OCI-LY7 (cell line): ENCODE results near the gene DEPDC7. TPM values are rescaled to one million over a fixed set of nuclear protein-coding genes. Genes with fewer than 3 reads are reported as not detected.

Experiments
- BruUV-seq: library from RNA; stranded (reverse); fragments of 400-500 nt; replicated peaks from 2 replicates; lab custom pipeline; 2021; lab: Mats Ljungman, UMichigan
- CTCF ChIA-PET: fragments of 300-600 bp; sonication (Branson Sonifier 250); formaldehyde crosslinking; loops from one replicate; lab custom pipeline; 2022; ENCODE audit warnings: antibody characterized with exemption; ENCODE audit not compliant: unreplicated experiment; lab: Charles Lee
- POLR2A ChIA-PET: fragments of 300-600 bp; sonication (Branson Sonifier 250); formaldehyde crosslinking; loops from one replicate; lab custom pipeline; 2022; ENCODE audit warnings: antibody characterized with exemption; lab: Charles Lee
- DNase-seq: peaks from one replicate; pipeline ENCODE4 v3.0.0-alpha.2; 2015; ENCODE audit warnings: low spot score
- H2AFZ ChIP-seq: fragments of 200-600 bp; sonication (generic), shearing (Covaris generic); 2 replicates; pipeline ENCODE4 v1.6.1; 2014; ENCODE audit warnings: mild to moderate bottlenecking, antibody characterized with exemption, low read length, moderate library complexity
- H3K27ac ChIP-seq: fragments of 200-600 bp; sonication (generic); 2 replicates; pipeline ENCODE4 v1.5.1; 2014; ENCODE audit warnings: mixed run types, low read depth, mild to moderate bottlenecking, moderate library complexity, low read length, inconsistent platforms; ENCODE audit not compliant: poor library complexity, severe bottlenecking
- H3K36me3 ChIP-seq: fragments of 200-600 bp; sonication (generic); 2 replicates; pipeline ENCODE4 v1.6.1; 2014; ENCODE audit warnings: mild to moderate bottlenecking, antibody characterized with exemption, low read length, moderate library complexity, mixed read lengths; ENCODE audit not compliant: insufficient read depth
- H3K4me1 ChIP-seq: fragments of 200-600 bp; sonication (generic); 2 replicates; pipeline ENCODE4 v1.5.1; 2014; ENCODE audit warnings: mild to moderate bottlenecking, low read length; ENCODE audit not compliant: insufficient read depth, poor library complexity, severe bottlenecking
- H3K4me2 ChIP-seq: fragments of 200-600 bp; sonication (generic); 2 replicates; pipeline ENCODE4 v1.6.1; 2014; ENCODE audit warnings: mild to moderate bottlenecking, low read length
- H3K4me3 ChIP-seq: fragments of 200-600 bp; sonication (generic); 2 replicates; pipeline ENCODE4 v1.5.1; 2014; ENCODE audit warnings: mild to moderate bottlenecking, low read depth, low read length; ENCODE audit not compliant: poor library complexity, severe bottlenecking
- H3K79me2 ChIP-seq: fragments of 200-600 bp; sonication (generic); 2 replicates; pipeline ENCODE4 v1.6.1; 2016; ENCODE audit warnings: low read depth, mild to moderate bottlenecking, low read length, moderate library complexity, mixed read lengths; ENCODE audit not compliant: insufficient read depth
- H3K9me2 ChIP-seq: fragments of 200-600 bp; sonication (generic); 2 replicates; pipeline ENCODE4 v1.6.1; 2016; ENCODE audit warnings: mild to moderate bottlenecking, low read length, mixed read lengths; ENCODE audit not compliant: insufficient read depth
- H3K9me3 ChIP-seq: fragments of 200-600 bp; sonication (generic); 2 replicates; pipeline ENCODE4 v1.6.1; 2014; ENCODE audit warnings: mild to moderate bottlenecking, mixed run types, low read length, mixed read lengths
- H4K20me1 ChIP-seq: fragments of 200-600 bp; sonication (generic); 2 replicates; pipeline ENCODE4 v1.6.1; 2014; ENCODE audit warnings: mild to moderate bottlenecking, antibody characterized with exemption, low read length, moderate library complexity, mixed read lengths; ENCODE audit not compliant: insufficient read depth
- CTCF ChIP-seq: fragments of 200-600 bp; sonication (generic); conservative IDR thresholded peaks from 2 replicates; pipeline ENCODE4 v1.5.1; 2014; ENCODE audit warnings: mild to moderate bottlenecking, antibody characterized with exemption, low read length, moderate library complexity, mixed read lengths
- EZH2phosphoT487 ChIP-seq: fragments of 200-600 bp; sonication (generic); IDR thresholded peaks from 2 replicates; pipeline ENCODE4 v1.6.1; 2018; ENCODE audit warnings: low read depth, borderline replicate concordance, mild to moderate bottlenecking, mixed run types, antibody characterized with exemption, low read length, moderate library complexity, mixed read lengths
- intact Hi-C: fragments of 100-400 bp; cut with micrococcal nuclease; formaldehyde crosslinking; loops from one replicate; pipeline ENCODE4 v1.10.0; 2022; ENCODE audit not compliant: unreplicated experiment
- total RNA-seq, 2 experiments: library from RNA; depleted of rRNA in 1 of 2; stranded (reverse); fragments of >200 nt in 1 of 2; shearing (Covaris generic) in 1 of 2; gene quantifications; 2 replicates each; pipeline ENCODE4 v1.2.3, GENCODE V29; 2014 to 2022

DEPDC7 gene
- total RNA-seq, 2 experiments from 2014 or later, result 0.66 to 1.5 TPM

GRCh38 chr11:33064866-33065265, 49.2 kb downstream of the DEPDC7 start:
- Histone ChIP-seq H3K79me2 (no peaks in the 10 kb centered on the region), H3K4me2 (no peak overlapping the region), H3K36me3 (peaks cover 65% of the 10 kb centered on the region), H3K9me2 (no peaks in the 10 kb centered on the region), H3K9me3 (no peaks in the 10 kb centered on the region), H3K4me3 (no peak overlapping the region), H2AFZ (no peak overlapping the region), H3K27ac (no peak overlapping the region), H4K20me1 (no peaks in the 10 kb centered on the region), H3K4me1 (peaks cover 8% of the 10 kb centered on the region)
- no TSS peak for BruUV-seq
- intact Hi-C loops, result loop anchor here (1.0 to 2.0 kb wide), 2 partner anchors 105 to 256 kb away; no protein-coding TSS in a partner anchor
- DNase-seq, result no peak
- ChIA-PET CTCF (no interaction called here), POLR2A (interaction anchor here (2.1 kb wide), 1 partner anchor 26 kb away, joined by 6 read pairs; the partner anchor contains the start of gene TCP11L1)
- TF ChIP-seq CTCF (no peak), EZH2phosphoT487 (no peak)

- H2AFZ ChIP-seq, result no peak overlapping the region
- DNase-seq, result peak; percentile 66
- intact Hi-C loops, result loop anchor here (1.0 to 2.0 kb wide), 2 partner anchors 105 to 257 kb away; no protein-coding TSS in a partner anchor
- no peak overlapping the region for H3K27ac ChIP-seq
- H3K36me3 ChIP-seq, result peaks cover 63% of the 10 kb centered on the region
- H4K20me1 ChIP-seq, result no peaks in the 10 kb centered on the region
- BruUV-seq, result no TSS peak
- H3K9me2 ChIP-seq, result no peaks in the 10 kb centered on the region
- no peak for TF ChIP-seq EZH2phosphoT487
- TF ChIP-seq CTCF, result peak; percentile 88
- no peak overlapping the region for H3K4me2 ChIP-seq
- ChIA-PET POLR2A (interaction anchor here (1.1 to 2.1 kb wide), 2 partner anchors 26 to 95 kb away, joined by 3 to 6 read pairs; partner anchors contain the start of gene TCP11L1), CTCF (interaction anchor here (0.6 kb wide), 1 partner anchor 1390 kb away, joined by 4 read pairs; no protein-coding TSS in a partner anchor)
- no peak overlapping the region for H3K4me3 ChIP-seq
- no peaks in the 10 kb centered on the region for H3K79me2 ChIP-seq
- H3K4me1 ChIP-seq, result peaks cover under 1% of the 10 kb centered on the region
- no peaks in the 10 kb centered on the region for H3K9me3 ChIP-seq
Observed at GRCh38 chr11:33065445-33066178, 49.9 kb downstream of the DEPDC7 start.

- Histone ChIP-seq H3K4me2 (no peak overlapping the region), H3K79me2 (no peaks in the 10 kb centered on the region), H3K9me3 (no peaks in the 10 kb centered on the region), H3K36me3 (peaks cover 66% of the 10 kb centered on the region), H3K27ac (no peak overlapping the region), H3K9me2 (no peaks in the 10 kb centered on the region), H3K4me3 (no peak overlapping the region), H4K20me1 (no peaks in the 10 kb centered on the region), H3K4me1 (no peaks in the 10 kb centered on the region), H2AFZ (no peak overlapping the region)
- POLR2A ChIA-PET, result no interaction called here
- CTCF ChIA-PET, result no interaction called here
- intact Hi-C loops, result no loop called here
- DNase-seq, result no peak
- TSS peak; percentile 46 for BruUV-seq
- TF ChIP-seq EZH2phosphoT487, result no peak
- no peak for TF ChIP-seq CTCF
Observed at GRCh38 chr11:33067294-33067693, 51.6 kb downstream of the DEPDC7 start.
